IMR-90 (cell line): ENCODE data around the gene KDELR3. TPM values are rescaled to one million over a fixed set of nuclear protein-coding genes. Genes with fewer than 3 reads are reported as not detected.

Experiments used
- ATAC-seq: fragments of 200-7000 bp; cut with Tn5 transposase; 2 replicates; pipeline ENCODE4 v1.9.1; 2020; ENCODE audit warnings: low read depth, mild to moderate bottlenecking, moderate library complexity
- BruUV-seq: library from RNA; stranded (reverse); fragments of 400-500 nt; replicated peaks from 2 replicates; lab custom pipeline; 2021; lab: Mats Ljungman, UMichigan
- CTCF ChIA-PET: fragments of 300-600 bp; formaldehyde crosslinking; extraction: SDS; loops from one replicate; lab custom pipeline; 2021; ENCODE audit warnings: antibody characterized with exemption; lab: Yijun Ruan, JAX
- POLR2A ChIA-PET: fragments of 300-600 bp; sonication (Branson Sonifier 250); formaldehyde crosslinking; loops from one replicate; lab custom pipeline; 2022; ENCODE audit warnings: antibody characterized with exemption; ENCODE audit not compliant: unreplicated experiment; lab: Charles Lee
- DNase-seq: peaks from one replicate; pipeline ENCODE4 v3.0.0; 2013
- H2AFZ ChIP-seq: replicated peaks from 2 replicates; pipeline ENCODE3; 2013; ENCODE audit warnings: low read length, mild to moderate bottlenecking; ENCODE audit not compliant: poor library complexity
- H2AK5ac ChIP-seq: 2 replicates; pipeline ENCODE4 v1.6.1; 2013; ENCODE audit warnings: low read depth, low read length, inconsistent platforms
- H2AK9ac ChIP-seq: replicated peaks from 2 replicates; pipeline ENCODE3; 2013; ENCODE audit warnings: mild to moderate bottlenecking, low read depth, low read length, moderate library complexity; ENCODE audit not compliant: poor library complexity
- H2BK120ac ChIP-seq: 2 replicates; pipeline ENCODE4 v1.6.1; 2013; ENCODE audit warnings: low read depth, low read length, inconsistent platforms
- H2BK15ac ChIP-seq: 3 replicates; pipeline ENCODE4 v1.6.1; 2013; ENCODE audit warnings: low read depth, low read length, inconsistent platforms
- H2BK20ac ChIP-seq: 2 replicates; pipeline ENCODE4 v1.6.1; 2013; ENCODE audit warnings: low read depth, mild to moderate bottlenecking, inconsistent platforms, low read length, moderate library complexity
- H2BK5ac ChIP-seq: 2 replicates; pipeline ENCODE4 v1.6.1; 2013; ENCODE audit warnings: mild to moderate bottlenecking, low read depth, low read length, inconsistent platforms; ENCODE audit not compliant: poor library complexity, severe bottlenecking
- H3K14ac ChIP-seq: replicated peaks from 2 replicates; pipeline ENCODE4 v1.6.1; 2013; ENCODE audit warnings: low read depth, low read length, inconsistent platforms
- H3K18ac ChIP-seq: 2 replicates; pipeline ENCODE4 v1.6.1; 2013; ENCODE audit warnings: low read depth, low read length, control low read depth
- H3K23ac ChIP-seq: 2 replicates; pipeline ENCODE4 v1.6.1; 2013; ENCODE audit warnings: low read depth, low read length, inconsistent platforms
- H3K27ac ChIP-seq: 2 replicates; pipeline ENCODE4 v1.5.1; 2013; ENCODE audit warnings: mild to moderate bottlenecking, control low read depth, low read length; ENCODE audit not compliant: insufficient read depth
- H3K27me3 ChIP-seq: 2 replicates; pipeline ENCODE4 v1.6.1; 2013; ENCODE audit warnings: low read length; ENCODE audit not compliant: control insufficient read depth, insufficient read depth
- H3K36me3 ChIP-seq: 2 replicates; pipeline ENCODE4 v1.6.1; 2013; ENCODE audit warnings: low read length, mixed read lengths; ENCODE audit not compliant: control insufficient read depth, insufficient read depth
- H3K4ac ChIP-seq: 2 replicates; pipeline ENCODE4 v1.6.1; 2013; ENCODE audit warnings: low read depth, low read length, inconsistent platforms
- H3K4me1 ChIP-seq: 2 replicates; pipeline ENCODE4 v1.6.1; 2013; ENCODE audit warnings: low read length, mixed read lengths; ENCODE audit not compliant: control insufficient read depth, insufficient read depth
- H3K4me2 ChIP-seq: 2 replicates; pipeline ENCODE4 v1.6.1; 2013; ENCODE audit warnings: low read depth, mild to moderate bottlenecking, control low read depth, low read length, moderate library complexity
- H3K4me3 ChIP-seq: 2 replicates; pipeline ENCODE4 v1.5.1; 2013; ENCODE audit warnings: low read depth, mild to moderate bottlenecking, control low read depth, low read length, moderate library complexity; ENCODE audit not compliant: insufficient read depth
- H3K56ac ChIP-seq: 2 replicates; pipeline ENCODE4 v1.6.1; 2013; ENCODE audit warnings: low read length, inconsistent platforms; ENCODE audit not compliant: insufficient read depth; ENCODE audit errors: extremely low read depth
- H3K79me1 ChIP-seq, 2 experiments: 2 replicates each; pipeline ENCODE4 v1.6.1; 2013; ENCODE audit warnings: low read length in 2 of 2, inconsistent platforms in 1 of 2, low read depth in 1 of 2
- H3K9ac ChIP-seq: 2 replicates; pipeline ENCODE4 v1.6.1; 2013; ENCODE audit warnings: low read depth, low read length, control low read depth
- H3K9me1 ChIP-seq: 2 replicates; pipeline ENCODE4 v1.6.1; 2013; ENCODE audit warnings: low read length, inconsistent platforms; ENCODE audit not compliant: insufficient read depth
- H3K9me3 ChIP-seq: 2 replicates; pipeline ENCODE4 v1.6.1; 2013; ENCODE audit warnings: low read length; ENCODE audit not compliant: control insufficient read depth, insufficient read depth
- H4K20me1 ChIP-seq: 2 replicates; pipeline ENCODE4 v1.6.1; 2013; ENCODE audit warnings: low read length, inconsistent platforms; ENCODE audit not compliant: insufficient read depth
- H4K5ac ChIP-seq: 2 replicates; pipeline ENCODE4 v1.6.1; 2013; ENCODE audit warnings: mild to moderate bottlenecking, low read depth, low read length, control low read depth
- H4K8ac ChIP-seq, 2 experiments: 2 replicates each; pipeline ENCODE4 v1.6.1; 2013; ENCODE audit warnings: low read depth in 2 of 2, low read length in 2 of 2, control low read depth in 1 of 2, inconsistent platforms in 1 of 2
- H4K91ac ChIP-seq: 2 replicates; pipeline ENCODE4 v1.6.1; 2013; ENCODE audit warnings: low read depth, low read length, inconsistent platforms; ENCODE audit not compliant: insufficient read depth
- BHLHE40 ChIP-seq: fragments of 150-350 bp; IDR thresholded peaks from 2 replicates; pipeline ENCODE4 v1.6.1; 2016; ENCODE audit warnings: mild to moderate bottlenecking, low read depth, low read length
- CEBPB ChIP-seq: IDR thresholded peaks from 2 replicates; pipeline ENCODE4 v1.6.1; 2012; ENCODE audit warnings: low read depth, low read length, improper control_type of control experiment
- CTCF ChIP-seq: conservative IDR thresholded peaks from 2 replicates; pipeline ENCODE4 v1.5.1; 2012; ENCODE audit warnings: mild to moderate bottlenecking, low read depth, low read length, improper control_type of control experiment
- MAFK ChIP-seq: IDR thresholded peaks from 2 replicates; pipeline ENCODE4 v1.6.1; 2012; ENCODE audit warnings: low read depth, low read length, improper control_type of control experiment
- MAZ ChIP-seq: IDR thresholded peaks from 2 replicates; pipeline ENCODE4 v1.6.1; 2012; ENCODE audit warnings: low read depth, mild to moderate bottlenecking, low read length, improper control_type of control experiment, moderate library complexity, borderline replicate concordance
- POLR2A ChIP-seq: IDR thresholded peaks from 2 replicates; pipeline ENCODE4 v1.6.1; 2012; ENCODE audit warnings: mild to moderate bottlenecking, low read depth, low read length
- RCOR1 ChIP-seq: IDR thresholded peaks from 2 replicates; pipeline ENCODE4 v1.6.1; 2012; ENCODE audit warnings: mild to moderate bottlenecking, low read length, improper control_type of control experiment; ENCODE audit not compliant: insufficient replicate concordance
- RFX5 ChIP-seq: IDR thresholded peaks from 2 replicates; pipeline ENCODE4 v1.8.0; 2012; ENCODE audit warnings: low read depth, mild to moderate bottlenecking, low read length, moderate library complexity
- WGBS, 2 experiments: methylation state at CpG; one replicate each; pipeline versions ENCODE4 v1.1.5 to v1.1.7; 2013; ENCODE audit warnings: missing lambda C conversion rate in 2 of 2; ENCODE audit not compliant: insufficient read length in 1 of 2; ENCODE audit errors: extremely low coverage in 2 of 2; 5-methylcytosine and 5-hydroxymethylcytosine counted together
- dilution Hi-C: fragments of 300-500 bp; cut with HindIII; formaldehyde crosslinking; loops from one replicate; pipeline ENCODE4 v1.14.3; 2018; ENCODE audit warnings: low sequenced_read_pairs; ENCODE audit not compliant: unreplicated experiment
- in situ Hi-C: fragments of 300-500 bp; cut with MboI; formaldehyde crosslinking; loops from 3 replicates; pipeline ENCODE4 v1.14.3; 2019; ENCODE audit warnings: low sequenced_read_pairs, inconsistent platforms, mixed read lengths
- intact Hi-C: fragments of 100-400 bp; cut with micrococcal nuclease; formaldehyde crosslinking; loops from 2 replicates; pipeline ENCODE4 v1.10.0; 2022
- polyA plus RNA-seq, 3 experiments: library from polyadenylated mRNA; depleted of rRNA; stranded (reverse); fragments of >200 nt; gene quantifications; 2 replicates each; pipeline ENCODE4 v1.2.3, GENCODE V29; 2012; ENCODE audit warnings: low replicate concordance in 1 of 3
- total RNA-seq: library from RNA; depleted of rRNA; stranded (reverse); fragments of >200 nt; gene quantifications from 2 replicates; pipeline ENCODE4 v1.2.3, GENCODE V29; 2012

KDELR3 gene
- total and polyA plus RNA-seq, 2 of the 4 experiments (the other 2 are of a cell fraction), result 129 to 224 TPM

GRCh38 chr22:38497869-38498268 lies 30.0 kb downstream of the KDELR3 start:
- H3K14ac ChIP-seq, result no peak overlapping the region
- TF ChIP-seq RCOR1 (no peak), POLR2A (no peak), MAZ (no peak), RFX5 (no peak), CEBPB (no peak), BHLHE40 (no peak), MAFK (no peak), CTCF (no peak)
- BruUV-seq, result no TSS peak

More at GRCh38 chr22:38497869-38498268, 30.0 kb downstream of the KDELR3 start:
- no peak overlapping the region for H3K18ac ChIP-seq
- no peak overlapping the region for H3K4me3 ChIP-seq
- no peak overlapping the region for H4K91ac ChIP-seq
- no peak overlapping the region for H2AK9ac ChIP-seq
- H4K20me1 ChIP-seq, result peaks cover 89% of the 10 kb centered on the region
- H3K27me3 ChIP-seq, result no peaks in the 10 kb centered on the region
- H3K9me1 ChIP-seq, result peaks cover 11% of the 10 kb centered on the region
- H4K8ac ChIP-seq, result no peak overlapping the region
- H3K27ac ChIP-seq, result no peak overlapping the region
- no peak overlapping the region for H3K23ac ChIP-seq
- H3K36me3 ChIP-seq, result peaks cover 70% of the 10 kb centered on the region
- peaks cover 15 to 55% of the 10 kb centered on the region in 2 experiments; a peak in 3 of 4 replicates for H3K79me1 ChIP-seq
- H4K5ac ChIP-seq, result no peak overlapping the region
- no peak overlapping the region for H2BK20ac ChIP-seq
- no peak overlapping the region for H3K9ac ChIP-seq
- no peak for ATAC-seq
- POLR2A ChIA-PET, result no interaction called here
- no peak overlapping the region for H2BK120ac ChIP-seq
- H3K9me3 ChIP-seq, result no peaks in the 10 kb centered on the region
- no peak overlapping the region for H2BK5ac ChIP-seq
- H2BK15ac ChIP-seq, result no peak overlapping the region
- H2AK5ac ChIP-seq, result no peak overlapping the region
- DNase-seq, result no peak
- no peak overlapping the region for H2AFZ ChIP-seq
- H3K4me1 ChIP-seq, result peaks cover 15% of the 10 kb centered on the region
- intact Hi-C loops, result no loop called here
- H3K56ac ChIP-seq, result no peak overlapping the region
- dilution Hi-C loops, result no loop called here
- in situ Hi-C loops, result no loop called here
- H3K4me2 ChIP-seq, result no peak overlapping the region
- no CpG with 5 or more reads among the region's 3 CpGs for WGBS, 2 experiments
- CTCF ChIA-PET, result no interaction called here
- no peak overlapping the region for H3K4ac ChIP-seq
